Activated CD4-positive, alpha-beta T cell treated with anti-CD3 and anti-CD28 coated beads, Interleukin-2, amount 50 U/mL, for 48 hours (primary cell): ENCODE measurements around the gene CTNNBL1.

Source experiments
- DNase-seq, 2 experiments: peaks; one replicate each; pipeline ENCODE4 v3.0.0-alpha.2; 2020

The CTNNBL1 gene

DNA sequence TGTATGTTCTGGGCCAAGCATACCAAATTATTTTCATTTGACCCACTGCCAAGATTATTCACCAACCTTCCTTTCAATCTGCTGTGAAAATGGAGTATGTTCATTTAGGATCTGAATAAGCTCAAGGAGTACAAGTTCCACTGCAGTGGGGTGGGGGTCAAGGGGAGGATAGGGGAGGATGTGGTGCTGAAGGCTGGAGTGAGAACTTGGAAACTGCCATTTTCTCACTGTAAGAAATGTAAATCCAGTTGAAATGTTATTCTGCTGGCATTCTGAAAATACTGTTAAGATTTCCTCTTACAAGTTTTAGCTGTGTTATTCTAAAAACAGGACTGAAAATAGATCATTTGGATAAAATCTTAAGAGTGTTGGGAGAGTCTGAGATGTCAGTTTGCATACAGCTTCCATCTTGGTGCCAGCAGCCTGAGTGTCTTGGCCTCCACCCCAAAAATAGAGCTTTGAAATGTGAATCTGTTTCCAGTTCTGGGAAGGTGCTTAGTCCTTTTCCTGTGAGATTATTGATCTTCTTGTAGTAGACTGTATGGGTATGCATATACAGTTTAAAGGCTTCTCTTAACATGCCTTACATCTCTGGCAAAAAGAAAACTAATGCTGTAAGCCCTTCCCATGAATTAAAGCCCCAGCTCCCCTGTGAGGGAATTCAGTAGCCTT, 84.3 kb downstream of the CTNNBL1 start:
- no peak for DNase-seq

DNA sequence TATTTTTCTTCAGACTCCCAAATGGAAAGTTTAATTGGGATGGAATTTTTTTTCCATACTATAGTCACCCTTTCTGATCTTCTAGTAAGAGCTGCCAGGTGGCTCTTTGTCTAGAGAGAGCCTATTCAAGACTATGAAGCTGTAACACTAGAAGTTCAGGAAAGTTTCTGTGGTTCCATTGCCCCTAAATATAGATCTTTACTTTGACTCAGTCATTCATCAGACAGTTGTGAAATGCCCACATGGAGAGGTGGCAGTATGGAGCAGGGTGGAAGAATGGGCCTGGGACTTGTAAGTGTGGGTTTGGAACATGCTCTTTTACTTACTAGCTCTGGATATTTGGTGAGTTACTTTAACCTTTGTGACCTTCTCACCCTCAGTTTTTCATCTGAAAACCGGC, 87.8 kb downstream of the CTNNBL1 start:
- DNase-seq: no peak

DNA sequence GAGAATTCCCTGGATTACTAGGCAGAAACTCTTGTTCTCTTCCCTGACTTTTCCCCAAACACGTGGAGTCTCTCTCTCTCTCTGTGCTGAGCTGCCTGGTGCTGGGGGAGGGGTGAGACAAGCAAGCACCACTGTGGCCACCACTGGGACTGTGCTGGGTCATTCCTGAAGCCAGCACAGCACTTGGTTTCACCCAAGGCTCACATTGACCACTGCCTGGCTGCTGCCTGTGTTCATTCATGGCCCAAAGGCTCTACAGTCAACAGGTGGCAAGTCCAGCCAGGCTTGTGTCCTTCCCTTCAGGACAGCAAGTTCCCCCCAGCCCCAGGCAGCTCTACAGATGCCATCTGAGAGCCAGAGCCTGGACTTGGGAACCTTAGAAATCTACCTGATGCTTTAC, 92.2 kb downstream of the CTNNBL1 start:
- no peak for DNase-seq

GRCh38 chr20:37789408-37789807, 95.6 kb downstream of the CTNNBL1 start:
- no peak for DNase-seq

DNA sequence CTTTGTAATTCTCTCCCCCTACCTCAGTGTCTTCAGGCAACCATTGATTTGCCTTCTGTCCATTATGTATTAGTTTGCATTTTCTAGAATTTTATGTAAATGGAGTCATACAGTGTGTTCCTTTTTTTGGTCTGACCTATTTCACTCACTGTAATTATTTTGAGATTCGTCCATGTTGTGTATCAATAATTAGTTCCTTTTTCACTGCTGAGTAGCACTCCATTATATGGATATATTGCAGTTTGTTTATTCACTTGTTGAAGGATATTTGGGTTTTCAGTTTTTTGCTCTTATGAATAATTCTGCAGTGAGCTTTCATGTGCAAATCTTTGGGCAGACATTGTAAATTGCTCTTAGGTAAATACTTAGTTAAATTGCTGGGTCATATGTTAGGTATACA, 97.1 kb downstream of the CTNNBL1 start:
- no peak for DNase-seq

DNA sequence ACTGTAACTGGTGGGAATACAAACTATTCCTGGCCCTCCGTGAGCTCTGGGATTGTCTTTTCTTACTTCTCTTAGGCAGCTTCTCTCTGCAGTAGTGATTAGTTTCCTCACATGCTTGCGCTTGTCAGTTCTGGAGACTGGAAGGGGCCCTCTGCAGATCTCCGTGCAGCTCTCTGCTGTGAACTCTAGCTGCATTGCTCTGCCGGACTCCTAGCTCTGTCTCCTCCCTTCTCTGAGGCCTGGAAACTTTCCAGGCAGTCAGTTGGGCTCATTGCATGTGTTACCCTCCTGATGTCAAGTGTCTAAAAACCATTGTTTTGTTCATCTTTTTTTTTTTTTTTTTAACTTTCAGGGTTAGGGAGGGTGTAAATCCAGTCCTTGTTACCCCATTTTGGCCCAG, 102.3 kb downstream of the CTNNBL1 start:
- no peak for DNase-seq

GRCh38 chr20:37796733-37797132, 102.9 kb downstream of the CTNNBL1 start:
- DNase-seq: no peak

DNA sequence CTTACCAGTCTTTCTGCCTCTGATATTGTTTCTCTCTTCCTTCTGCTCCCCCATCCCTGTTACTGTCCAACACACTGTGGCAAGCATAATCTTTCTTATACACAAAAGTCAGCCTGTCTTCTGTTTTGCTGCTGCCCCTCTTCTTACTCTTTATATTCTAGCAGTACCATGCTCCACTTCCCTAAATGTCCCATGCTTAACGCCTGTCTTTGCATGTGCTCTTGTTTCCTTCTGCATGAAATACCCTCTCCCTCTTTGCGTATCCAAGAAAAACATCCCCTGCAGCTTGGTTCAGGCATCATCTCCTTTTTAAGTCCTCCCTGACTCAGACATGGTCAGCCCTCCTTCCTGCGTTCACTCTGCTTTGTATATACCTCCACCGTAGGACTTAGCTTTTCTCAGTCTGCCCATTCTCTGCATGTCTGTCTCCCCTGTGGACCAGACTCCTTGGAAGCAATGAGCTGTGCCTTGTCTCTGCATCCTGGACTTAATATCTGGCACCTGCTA, 103.9 kb downstream of the CTNNBL1 start:
- DNase-seq: no peak

GRCh38 chr20:37798312-37798711, 104.5 kb downstream of the CTNNBL1 start:
- DNase-seq: no peak

GRCh38 chr20:37800618-37801017, 106.8 kb downstream of the CTNNBL1 start:
- no peak for DNase-seq

GRCh38 chr20:37801921-37802320, 108.1 kb downstream of the CTNNBL1 start:
- DNase-seq: no peak

GRCh38 chr20:37803438-37804307, 109.8 kb downstream of the CTNNBL1 start:
- DNase-seq: no peak

DNA sequence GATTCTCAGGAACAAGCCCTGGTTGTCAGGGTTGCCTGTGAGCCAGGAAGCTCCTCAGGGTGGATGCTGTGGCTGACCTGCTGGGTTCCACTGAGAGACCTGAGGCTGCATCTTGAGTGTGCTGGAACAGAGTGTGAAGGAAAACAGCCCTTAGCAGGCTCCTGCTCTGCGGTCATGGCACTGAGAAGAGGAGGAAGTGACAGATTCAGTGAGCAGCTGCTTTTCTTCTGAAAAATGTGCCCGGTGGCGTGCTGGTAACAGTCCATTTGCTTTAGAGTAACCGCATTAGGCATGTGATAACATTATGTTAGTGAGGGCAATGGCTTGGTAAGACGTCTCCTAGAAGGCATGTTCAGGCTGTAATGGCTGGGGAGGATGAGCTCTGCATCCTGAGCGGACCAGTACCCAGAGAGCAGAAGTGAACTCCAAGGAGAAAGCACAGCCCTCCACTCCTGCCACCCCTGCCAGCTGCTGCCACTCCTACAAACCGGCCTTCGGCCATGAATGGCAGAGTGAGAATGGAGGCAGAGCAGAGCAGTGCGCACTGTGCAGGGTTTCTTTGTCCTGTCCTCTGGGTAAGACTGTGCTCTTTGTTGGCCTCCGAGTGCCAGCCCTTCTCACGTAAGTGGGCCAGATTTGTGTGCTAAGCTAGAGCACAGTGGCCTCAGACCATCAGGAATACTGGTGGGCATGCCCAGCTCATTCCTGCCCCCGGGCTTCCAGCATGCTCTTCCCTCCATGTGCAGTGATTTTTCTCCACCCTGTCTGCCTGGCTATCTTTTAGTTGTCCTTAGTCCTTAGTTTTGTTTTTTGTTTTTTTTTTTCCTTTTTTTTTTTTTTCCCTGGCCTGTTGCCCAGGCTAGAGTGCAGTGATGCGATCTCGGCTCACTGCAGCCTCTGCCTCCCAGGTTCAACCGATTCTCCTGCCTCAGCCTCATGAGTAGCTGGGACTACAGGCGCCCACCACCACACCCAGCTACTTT, 111.0 kb downstream of the CTNNBL1 start:
- DNase-seq: no peak

DNA sequence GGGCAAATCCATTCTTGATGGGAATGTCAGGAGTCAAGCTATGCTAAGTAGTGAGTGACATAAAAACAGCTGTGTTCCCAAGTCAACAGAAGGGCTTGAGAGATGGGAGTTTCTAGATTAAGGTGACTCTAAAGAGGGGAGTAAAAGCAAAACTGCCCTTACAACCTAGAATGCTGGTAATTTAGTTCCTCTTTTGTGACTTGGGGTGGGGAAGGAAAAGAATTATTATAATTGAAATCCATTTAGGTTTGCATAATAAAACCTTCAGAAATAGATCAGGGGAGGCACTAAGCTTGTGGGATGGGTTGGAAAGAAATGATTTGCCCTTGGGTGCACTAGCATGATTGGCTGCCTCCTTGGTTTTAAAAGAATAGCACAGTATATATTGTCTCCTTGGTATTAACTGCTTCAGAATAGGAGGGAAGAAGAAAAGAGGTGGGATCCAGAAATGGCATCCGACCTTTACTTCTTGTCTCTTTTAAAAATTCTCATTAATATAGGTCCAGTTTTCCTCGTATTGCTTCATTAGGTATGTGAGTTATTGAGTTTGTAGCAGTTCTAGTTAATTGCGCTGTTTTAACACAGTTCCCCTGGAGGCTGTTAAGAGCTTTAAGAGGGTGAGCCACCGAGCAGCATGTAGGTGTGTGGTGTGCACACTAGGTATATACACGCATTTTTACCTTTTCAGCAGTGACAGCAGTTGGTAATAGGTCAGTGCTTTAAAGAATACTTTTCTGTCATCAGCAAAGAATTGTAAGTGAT, 113.8 kb downstream of the CTNNBL1 start:
- DNase-seq: no peak

GRCh38 chr20:37808233-37809070, 114.6 kb downstream of the CTNNBL1 start:
- DNase-seq: no peak

DNA sequence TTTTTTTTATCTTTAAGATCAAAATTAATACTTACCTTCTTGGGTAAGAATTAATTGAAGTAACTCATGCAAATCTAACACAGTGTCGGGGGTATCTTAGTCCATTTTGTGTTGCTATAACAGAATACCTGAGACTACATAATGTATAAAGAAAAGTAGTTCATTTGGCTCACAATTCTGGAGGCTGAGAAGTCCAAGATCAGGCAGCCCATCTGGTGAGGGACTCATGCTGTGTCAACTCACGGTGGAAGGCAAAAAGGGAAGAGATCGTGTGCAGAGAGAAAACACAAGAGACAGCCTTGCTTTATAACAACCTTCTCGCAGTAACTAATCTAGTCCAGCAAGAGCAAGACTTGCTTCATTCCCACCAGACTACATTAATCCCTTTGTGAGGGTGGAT, 116.2 kb downstream of the CTNNBL1 start:
- DNase-seq: no peak

DNA sequence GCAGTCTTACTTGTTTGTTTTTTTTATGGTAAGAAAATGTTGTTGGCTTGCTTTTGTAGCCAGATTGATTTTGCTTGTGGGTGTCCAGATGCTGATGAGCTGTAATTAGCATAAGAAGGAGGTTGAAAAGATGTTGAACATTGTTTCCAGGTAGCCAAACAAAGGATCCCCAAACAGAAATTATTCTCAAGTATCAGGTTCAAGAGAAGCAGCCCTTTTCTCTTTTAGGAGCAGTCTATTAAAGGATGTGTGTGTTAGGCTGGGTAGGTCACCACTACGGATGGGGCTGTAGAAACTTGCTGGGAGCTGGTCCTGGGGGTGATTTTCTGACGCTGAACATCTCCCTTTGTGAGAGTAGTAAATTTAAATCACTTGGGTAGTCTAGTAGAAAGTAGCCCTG, 122.2 kb downstream of the CTNNBL1 start:
- no peak for DNase-seq

DNA sequence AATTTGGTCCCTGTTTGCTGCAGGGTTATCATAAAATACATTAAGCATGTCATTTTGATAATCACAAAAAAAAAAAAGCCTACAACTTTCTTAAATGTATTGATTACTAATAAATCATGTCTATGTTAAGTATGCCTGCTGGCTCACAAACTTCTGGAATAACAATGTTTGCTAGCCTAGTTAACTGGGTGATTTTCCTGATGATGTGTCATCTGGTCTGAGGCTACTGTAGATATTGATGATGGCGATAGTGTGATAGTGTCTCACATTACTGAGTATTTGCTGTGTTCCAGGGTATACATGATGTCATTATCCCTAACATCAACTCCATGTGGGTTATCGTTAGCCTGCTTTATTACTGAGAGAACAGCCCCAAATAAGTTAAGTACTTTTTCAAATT, 122.9 kb downstream of the CTNNBL1 start:
- DNase-seq: no peak

DNA sequence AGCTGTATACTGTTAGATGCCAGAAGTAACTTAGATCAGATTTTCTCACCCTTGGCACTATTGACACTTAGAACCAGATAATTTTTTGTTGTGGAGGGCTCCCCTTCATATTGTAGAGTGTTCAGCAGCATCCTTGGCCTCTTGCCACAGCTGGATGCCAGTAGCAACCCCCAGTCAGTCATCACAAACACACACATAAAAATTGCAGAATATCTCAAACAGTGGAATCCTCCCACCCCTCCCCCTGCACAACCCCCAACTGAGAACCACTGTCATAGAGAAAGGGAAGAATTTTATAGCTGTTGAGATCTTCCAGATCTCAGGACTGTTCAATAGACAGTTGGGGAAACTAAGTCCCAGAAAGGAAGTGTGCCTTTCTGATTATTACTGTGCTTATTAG, 127.9 kb downstream of the CTNNBL1 start:
- no peak for DNase-seq

- DNase-seq: no peak
These were observed 128.3 kb downstream of the CTNNBL1 start for GRCh38 chr20:37822141-37822601.
